ENCODE data around the gene SORCS2. TPM values are rescaled to one million over a fixed set of nuclear protein-coding genes. Genes with fewer than 3 reads are reported as not detected.

SORCS2 gene
- total RNA-seq, 2 donors from 2014 or later = 0.68 to 0.92 TPM

GRCh38 chr4:7459471-7459870 lies 267.1 kb downstream of the SORCS2 start:
- no peaks in the 10 kb centered on the region for H3K27me3 ChIP-seq (replicated peaks; ENCODE audit: insufficient read depth)
- no peaks in the 10 kb centered on the region for H3K36me3 ChIP-seq
- no peaks in the 10 kb centered on the region for H3K9me3 ChIP-seq
- H3K4me3 ChIP-seq = no peak overlapping the region
- H3K4me1 ChIP-seq (ENCODE audit: control insufficient read depth in 1 of 2, low read depth in 2 of 2) = no peaks in the 10 kb centered on the region
- no peak for DNase-seq (ENCODE audit: low spot score)
- TF ChIP-seq CTCF (IDR thresholded peaks at IDR 0.05) = no peak
- H3K27ac ChIP-seq = no peak overlapping the region
- no peak for ATAC-seq (ENCODE audit: insufficient number of reproducible peaks, low FRiP score, low read depth)

- no peak for ATAC-seq (ENCODE audit: insufficient number of reproducible peaks, low FRiP score, low read depth)
Measured at GRCh38 chr4:7460566-7460965, 268.2 kb downstream of the SORCS2 start.

GRCh38 chr4:7461230-7461629 lies 268.9 kb downstream of the SORCS2 start:
- Histone ChIP-seq H3K4me1 (ENCODE audit: control insufficient read depth in 1 of 2, low read depth in 2 of 2) (no peaks in the 10 kb centered on the region), H3K27ac (no peak overlapping the region)
- ATAC-seq (ENCODE audit: insufficient number of reproducible peaks, low FRiP score, low read depth) = no peak

More at GRCh38 chr4:7460566-7460965, 268.2 kb downstream of the SORCS2 start:
- Histone ChIP-seq H3K4me1 (ENCODE audit: control insufficient read depth in 1 of 2, low read depth in 2 of 2) (no peaks in the 10 kb centered on the region), H3K4me3 (no peak overlapping the region), H3K27ac (no peak overlapping the region), H3K27me3 (replicated peaks; ENCODE audit: insufficient read depth) (no peaks in the 10 kb centered on the region), H3K36me3 (no peaks in the 10 kb centered on the region), H3K9me3 (no peaks in the 10 kb centered on the region)
- no peak for TF ChIP-seq CTCF (IDR thresholded peaks at IDR 0.05)
- no peak for DNase-seq (ENCODE audit: low spot score)

GRCh38 chr4:7462509-7462971 lies 270.2 kb downstream of the SORCS2 start:
- DNase-seq (ENCODE audit: low spot score) = no peak
- no peaks in the 10 kb centered on the region for H3K4me1 ChIP-seq (ENCODE audit: control insufficient read depth in 1 of 2, low read depth in 2 of 2)
- H3K36me3 ChIP-seq = no peaks in the 10 kb centered on the region
- no peak for TF ChIP-seq CTCF (IDR thresholded peaks at IDR 0.05)
- no peaks in the 10 kb centered on the region for H3K27me3 ChIP-seq (replicated peaks; ENCODE audit: insufficient read depth)
- H3K27ac ChIP-seq = no peak overlapping the region
- H3K4me3 ChIP-seq = no peak overlapping the region
- H3K9me3 ChIP-seq = peaks cover 3% of the 10 kb centered on the region
- ATAC-seq (ENCODE audit: insufficient number of reproducible peaks, low FRiP score, low read depth) = no peak

More at GRCh38 chr4:7461230-7461629, 268.9 kb downstream of the SORCS2 start:
- Histone ChIP-seq H3K4me3 (no peak overlapping the region), H3K36me3 (no peaks in the 10 kb centered on the region), H3K27me3 (replicated peaks; ENCODE audit: insufficient read depth) (no peaks in the 10 kb centered on the region), H3K9me3 (no peaks in the 10 kb centered on the region)
- no peak for DNase-seq (ENCODE audit: low spot score)
- no peak for TF ChIP-seq CTCF (IDR thresholded peaks at IDR 0.05)

GRCh38 chr4:7463566-7464258 lies 271.4 kb downstream of the SORCS2 start:
- H3K4me1 ChIP-seq (ENCODE audit: control insufficient read depth in 1 of 2, low read depth in 2 of 2) = no peaks in the 10 kb centered on the region
- no peaks in the 10 kb centered on the region for H3K27me3 ChIP-seq (replicated peaks; ENCODE audit: insufficient read depth)
- no peak for ATAC-seq (ENCODE audit: insufficient number of reproducible peaks, low FRiP score, low read depth)
- DNase-seq (ENCODE audit: low spot score) = no peak
- no peak overlapping the region for H3K27ac ChIP-seq
- H3K36me3 ChIP-seq = no peaks in the 10 kb centered on the region
- peaks cover 3% of the 10 kb centered on the region for H3K9me3 ChIP-seq
- no peak for TF ChIP-seq CTCF (IDR thresholded peaks at IDR 0.05)
- no peak overlapping the region for H3K4me3 ChIP-seq
